ENCODE data around the gene LRP1B. TPM values are rescaled to one million over a fixed set of nuclear protein-coding genes. Genes with fewer than 3 reads are reported as not detected.

Gene LRP1B
- total and polyA plus RNA-seq, 4 donors: 0.01 to 0.84 (median 0.17) TPM

DNA sequence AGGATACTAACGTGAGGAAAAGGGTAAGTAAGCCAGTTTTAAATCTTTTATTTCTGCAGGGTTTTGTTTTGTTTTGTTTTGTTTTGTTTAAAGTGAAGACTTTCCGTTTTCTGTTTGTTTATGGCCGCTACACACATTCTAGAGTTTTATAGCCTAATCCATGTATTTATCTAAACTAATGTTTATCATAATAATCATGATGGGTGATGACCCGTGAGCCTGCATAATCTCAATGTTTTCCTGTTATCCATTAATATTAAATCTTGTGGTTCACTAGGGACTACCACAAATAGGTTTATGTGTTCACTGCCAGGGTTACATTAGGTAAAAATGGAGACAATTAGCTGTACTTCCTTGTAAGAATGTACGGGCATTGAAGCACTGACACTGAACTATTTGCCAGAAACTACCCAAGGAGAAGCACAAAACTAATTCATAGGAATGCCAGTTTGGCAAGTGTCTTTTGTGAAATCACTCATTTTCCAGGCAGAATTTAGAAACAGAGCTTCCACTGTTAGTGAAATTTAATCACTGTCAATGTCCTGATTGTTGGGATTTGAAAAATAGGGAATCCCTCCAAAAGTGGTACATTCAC lies 574.8 kb downstream of the LRP1B start:
- TF ChIP-seq, protein P1, sequence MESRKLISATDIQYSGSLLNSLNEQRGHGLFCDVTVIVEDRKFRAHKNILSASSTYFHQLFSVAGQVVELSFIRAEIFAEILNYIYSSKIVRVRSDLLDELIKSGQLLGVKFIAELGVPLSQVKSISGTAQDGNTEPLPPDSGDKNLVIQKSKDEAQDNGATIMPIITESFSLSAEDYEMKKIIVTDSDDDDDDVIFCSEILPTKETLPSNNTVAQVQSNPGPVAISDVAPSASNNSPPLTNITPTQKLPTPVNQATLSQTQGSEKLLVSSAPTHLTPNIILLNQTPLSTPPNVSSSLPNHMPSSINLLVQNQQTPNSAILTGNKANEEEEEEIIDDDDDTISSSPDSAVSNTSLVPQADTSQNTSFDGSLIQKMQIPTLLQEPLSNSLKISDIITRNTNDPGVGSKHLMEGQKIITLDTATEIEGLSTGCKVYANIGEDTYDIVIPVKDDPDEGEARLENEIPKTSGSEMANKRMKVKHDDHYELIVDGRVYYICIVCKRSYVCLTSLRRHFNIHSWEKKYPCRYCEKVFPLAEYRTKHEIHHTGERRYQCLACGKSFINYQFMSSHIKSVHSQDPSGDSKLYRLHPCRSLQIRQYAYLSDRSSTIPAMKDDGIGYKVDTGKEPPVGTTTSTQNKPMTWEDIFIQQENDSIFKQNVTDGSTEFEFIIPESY (IDR thresholded peaks at IDR 0.05): no peak
- TF ChIP-seq HNF4A (conservative IDR thresholded peaks at IDR 0.05) (no peak), NR2F2 (IDR thresholded peaks at IDR 0.05) (no peak), TAF1 (conservative IDR thresholded peaks at IDR 0.05) (no peak), FOXA1 (IDR thresholded peaks at IDR 0.05) (no peak), FOXA2 (IDR thresholded peaks at IDR 0.05) (no peak), YY1 (IDR thresholded peaks at IDR 0.05) (no peak), RXRA (IDR thresholded peaks at IDR 0.05) (no peak), GABPA (IDR thresholded peaks at IDR 0.05 in 1 of 2, conservative IDR thresholded peaks at IDR 0.05 in 1 of 2) (no peak), RAD21 (IDR thresholded peaks at IDR 0.05) (no peak)
- TF ChIP-seq, protein P2, sequence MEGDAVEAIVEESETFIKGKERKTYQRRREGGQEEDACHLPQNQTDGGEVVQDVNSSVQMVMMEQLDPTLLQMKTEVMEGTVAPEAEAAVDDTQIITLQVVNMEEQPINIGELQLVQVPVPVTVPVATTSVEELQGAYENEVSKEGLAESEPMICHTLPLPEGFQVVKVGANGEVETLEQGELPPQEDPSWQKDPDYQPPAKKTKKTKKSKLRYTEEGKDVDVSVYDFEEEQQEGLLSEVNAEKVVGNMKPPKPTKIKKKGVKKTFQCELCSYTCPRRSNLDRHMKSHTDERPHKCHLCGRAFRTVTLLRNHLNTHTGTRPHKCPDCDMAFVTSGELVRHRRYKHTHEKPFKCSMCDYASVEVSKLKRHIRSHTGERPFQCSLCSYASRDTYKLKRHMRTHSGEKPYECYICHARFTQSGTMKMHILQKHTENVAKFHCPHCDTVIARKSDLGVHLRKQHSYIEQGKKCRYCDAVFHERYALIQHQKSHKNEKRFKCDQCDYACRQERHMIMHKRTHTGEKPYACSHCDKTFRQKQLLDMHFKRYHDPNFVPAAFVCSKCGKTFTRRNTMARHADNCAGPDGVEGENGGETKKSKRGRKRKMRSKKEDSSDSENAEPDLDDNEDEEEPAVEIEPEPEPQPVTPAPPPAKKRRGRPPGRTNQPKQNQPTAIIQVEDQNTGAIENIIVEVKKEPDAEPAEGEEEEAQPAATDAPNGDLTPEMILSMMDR (IDR thresholded peaks at IDR 0.05; ENCODE audit: low read depth, low read length, missing input control): no peak
- TF ChIP-seq, protein P3, sequence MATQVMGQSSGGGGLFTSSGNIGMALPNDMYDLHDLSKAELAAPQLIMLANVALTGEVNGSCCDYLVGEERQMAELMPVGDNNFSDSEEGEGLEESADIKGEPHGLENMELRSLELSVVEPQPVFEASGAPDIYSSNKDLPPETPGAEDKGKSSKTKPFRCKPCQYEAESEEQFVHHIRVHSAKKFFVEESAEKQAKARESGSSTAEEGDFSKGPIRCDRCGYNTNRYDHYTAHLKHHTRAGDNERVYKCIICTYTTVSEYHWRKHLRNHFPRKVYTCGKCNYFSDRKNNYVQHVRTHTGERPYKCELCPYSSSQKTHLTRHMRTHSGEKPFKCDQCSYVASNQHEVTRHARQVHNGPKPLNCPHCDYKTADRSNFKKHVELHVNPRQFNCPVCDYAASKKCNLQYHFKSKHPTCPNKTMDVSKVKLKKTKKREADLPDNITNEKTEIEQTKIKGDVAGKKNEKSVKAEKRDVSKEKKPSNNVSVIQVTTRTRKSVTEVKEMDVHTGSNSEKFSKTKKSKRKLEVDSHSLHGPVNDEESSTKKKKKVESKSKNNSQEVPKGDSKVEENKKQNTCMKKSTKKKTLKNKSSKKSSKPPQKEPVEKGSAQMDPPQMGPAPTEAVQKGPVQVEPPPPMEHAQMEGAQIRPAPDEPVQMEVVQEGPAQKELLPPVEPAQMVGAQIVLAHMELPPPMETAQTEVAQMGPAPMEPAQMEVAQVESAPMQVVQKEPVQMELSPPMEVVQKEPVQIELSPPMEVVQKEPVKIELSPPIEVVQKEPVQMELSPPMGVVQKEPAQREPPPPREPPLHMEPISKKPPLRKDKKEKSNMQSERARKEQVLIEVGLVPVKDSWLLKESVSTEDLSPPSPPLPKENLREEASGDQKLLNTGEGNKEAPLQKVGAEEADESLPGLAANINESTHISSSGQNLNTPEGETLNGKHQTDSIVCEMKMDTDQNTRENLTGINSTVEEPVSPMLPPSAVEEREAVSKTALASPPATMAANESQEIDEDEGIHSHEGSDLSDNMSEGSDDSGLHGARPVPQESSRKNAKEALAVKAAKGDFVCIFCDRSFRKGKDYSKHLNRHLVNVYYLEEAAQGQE (IDR thresholded peaks at IDR 0.05): no peak
- 53% methylated on average over 5 of the region's 5 CpGs for WGBS
- no peak overlapping the region for H3K4me3 ChIP-seq (ENCODE audit: low read depth in 1 of 3, low read length in 3 of 3)
- DNase-seq (ENCODE audit: low spot score): no peak
- H3K9ac ChIP-seq (ENCODE audit: low read depth in 1 of 2, low read length in 2 of 2): no peak overlapping the region
- H3K36me3 ChIP-seq (ENCODE audit: control insufficient read depth in 4 of 4, insufficient read depth in 3 of 4, low read depth in 1 of 4, low read length in 3 of 4): no peaks in the 10 kb centered on the region
- H3K4me1 ChIP-seq (ENCODE audit: control insufficient read depth in 4 of 4, insufficient read depth in 4 of 4, low read length in 3 of 4): peaks cover 0 to 5% (median 0%) of the 10 kb centered on the region in 4 donors
- no peak overlapping the region for H3K27ac ChIP-seq (ENCODE audit: low read depth in 1 of 2, low read length in 2 of 2)
- H3K9me3 ChIP-seq (ENCODE audit: control insufficient read depth in 4 of 4, low read length in 3 of 4): no peaks in the 10 kb centered on the region
- no peaks in the 10 kb centered on the region for H3K27me3 ChIP-seq (ENCODE audit: control insufficient read depth in 4 of 4, insufficient read depth in 4 of 4, low read length in 3 of 4)

DNA sequence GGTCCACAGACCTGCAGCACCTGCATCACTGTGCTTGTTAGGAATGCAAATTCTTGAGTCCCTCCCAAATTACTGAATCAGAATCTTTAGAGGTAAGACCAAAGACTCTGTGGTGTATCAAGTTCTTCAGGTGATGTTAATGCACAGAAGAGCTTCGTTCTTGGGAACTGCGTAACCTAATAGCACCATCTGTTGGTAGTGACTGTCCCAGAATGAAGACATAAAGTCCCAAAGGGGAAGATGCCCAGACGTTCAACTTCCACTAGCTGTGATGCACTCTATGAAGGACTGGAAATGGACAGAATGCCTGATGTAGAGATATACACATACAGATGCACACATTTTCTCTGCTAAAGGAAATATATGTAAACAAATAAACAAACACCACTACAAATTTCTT lies 576.0 kb downstream of the LRP1B start:
- Histone ChIP-seq H3K27ac (ENCODE audit: low read depth in 1 of 2, low read length in 2 of 2) (no peak overlapping the region), H3K27me3 (ENCODE audit: control insufficient read depth in 4 of 4, insufficient read depth in 4 of 4, low read length in 3 of 4) (no peaks in the 10 kb centered on the region), H3K9ac (ENCODE audit: low read depth in 1 of 2, low read length in 2 of 2) (no peak overlapping the region), H3K9me3 (ENCODE audit: control insufficient read depth in 4 of 4, low read length in 3 of 4) (no peaks in the 10 kb centered on the region), H3K4me3 (ENCODE audit: low read depth in 1 of 3, low read length in 3 of 3) (no peak overlapping the region), H3K4me1 (ENCODE audit: control insufficient read depth in 4 of 4, insufficient read depth in 4 of 4, low read length in 3 of 4) (no peaks in the 10 kb centered on the region), H3K36me3 (ENCODE audit: control insufficient read depth in 4 of 4, insufficient read depth in 3 of 4, low read depth in 1 of 4, low read length in 3 of 4) (no peaks in the 10 kb centered on the region)
- no peak for TF ChIP-seq NR2F2 (IDR thresholded peaks at IDR 0.05)
- TF ChIP-seq, protein P2 (IDR thresholded peaks at IDR 0.05; ENCODE audit: low read depth, low read length, missing input control): peak; percentile 28
- TF ChIP-seq GABPA (IDR thresholded peaks at IDR 0.05 in 1 of 2, conservative IDR thresholded peaks at IDR 0.05 in 1 of 2): no peak
- TF ChIP-seq, protein P1 (IDR thresholded peaks at IDR 0.05): no peak
- peak; percentile 78 for TF ChIP-seq RAD21 (IDR thresholded peaks at IDR 0.05)
- 6% methylated on average over 3 of the region's 3 CpGs for WGBS
- no peak for DNase-seq (ENCODE audit: low spot score)
